B cell (primary cell): ENCODE measurements around the gene ZBTB16. TPM values are rescaled to one million over a fixed set of nuclear protein-coding genes. Genes with fewer than 3 reads are reported as not detected.
A peak's percentile ranks its signal among the peaks of the same experiment; 100 is the strongest.

ENCODE experiments used
- ATAC-seq: fragments of 200-7000 bp; cut with Tn5 transposase; one replicate; pipeline ENCODE4 v1.10.0; 2021; ENCODE audit warnings: low read depth, mild to moderate bottlenecking, moderate number of reproducible peaks, moderate library complexity
- CTCF ChIA-PET: fragments of 350-600 bp; sonication (Branson Sonifier 250); formaldehyde crosslinking; loops from one replicate; lab custom pipeline; 2021; ENCODE audit warnings: antibody characterized with exemption, inconsistent platforms; lab: Charles Lee
- POLR2A ChIA-PET: fragments of 350-600 bp; sonication (Branson Sonifier 250); formaldehyde crosslinking; loops from one replicate; lab custom pipeline; 2021; ENCODE audit warnings: antibody characterized with exemption; lab: Charles Lee
- DNase-seq: peaks from one replicate; pipeline ENCODE4 v3.0.0; 2013
- H2AFZ ChIP-seq: 2 replicates; pipeline ENCODE4 v1.6.1; 2012; ENCODE audit warnings: mild to moderate bottlenecking, low read depth, low read length; ENCODE audit not compliant: insufficient read depth, poor library complexity, severe bottlenecking
- H3K27ac ChIP-seq, 2 donors: 1 replicate in 1 of 2; 2 replicates in 1 of 2; pipeline ENCODE4 v1.5.1; 2012 to 2013; ENCODE audit warnings: low read length in 2 of 2, mild to moderate bottlenecking in 2 of 2, moderate library complexity in 1 of 2
- H3K27me3 ChIP-seq, 4 experiments: fragments of 200-600 bp in 1 of 4; sonication (generic) in 1 of 4; replicated peaks in 1 of 4; 1 replicate in 2 of 4; 2 replicates in 2 of 4; pipeline versions ENCODE4 v1.6.1 to v1.7.0; 2013 to 2016; ENCODE audit warnings: low read length in 3 of 4, mild to moderate bottlenecking in 2 of 4, mixed read lengths in 1 of 4, moderate library complexity in 1 of 4; ENCODE audit not compliant: insufficient read depth in 4 of 4, control insufficient read depth in 3 of 4; ENCODE audit errors: control extremely low read depth in 1 of 4
- H3K36me3 ChIP-seq, 2 experiments: replicated peaks in 1 of 2; 1 replicate in 1 of 2; 2 replicates in 1 of 2; pipeline versions ENCODE4 v1.6.1 to v1.7.1; 2013; ENCODE audit warnings: low read length in 1 of 2; ENCODE audit not compliant: insufficient read depth in 2 of 2, control insufficient read depth in 1 of 2; ENCODE audit errors: control extremely low read depth in 1 of 2, extremely low read depth in 1 of 2
- H3K4me1 ChIP-seq, 2 donors: fragments of 200-600 bp in 1 of 2; sonication (generic) in 1 of 2; 1 replicate in 1 of 2; 2 replicates in 1 of 2; pipeline versions ENCODE4 v1.5.1 to v1.6.1; 2013 to 2017; ENCODE audit warnings: low read length in 2 of 2; ENCODE audit not compliant: control insufficient read depth in 2 of 2, insufficient read depth in 2 of 2
- H3K4me2 ChIP-seq: replicated peaks from 2 replicates; pipeline ENCODE3; 2012; ENCODE audit warnings: mild to moderate bottlenecking, low read depth, low read length; ENCODE audit not compliant: poor library complexity, severe bottlenecking
- H3K4me3 ChIP-seq, 5 experiments: fragments of 200-600 bp in 1 of 5; sonication (generic) in 1 of 5; 1 replicate in 3 of 5; 2 replicates in 2 of 5; pipeline versions ENCODE4 v1.5.1 to v1.7.0; 2011 to 2016; ENCODE audit warnings: low read length in 4 of 5, mild to moderate bottlenecking in 4 of 5, low read depth in 2 of 5, control low read depth in 1 of 5, moderate library complexity in 1 of 5; ENCODE audit not compliant: insufficient read depth in 1 of 5; ENCODE audit errors: control extremely low read depth in 1 of 5, extremely low read depth in 1 of 5
- H3K79me2 ChIP-seq: fragments of 200-600 bp; sonication (generic); one replicate; pipeline ENCODE4 v1.6.0; 2016; ENCODE audit warnings: low read length; ENCODE audit not compliant: control insufficient read depth, insufficient read depth
- H3K9ac ChIP-seq: fragments of 200-600 bp; sonication (generic); 2 replicates; pipeline ENCODE4 v1.6.1; 2017; ENCODE audit warnings: mild to moderate bottlenecking, low read length, moderate library complexity
- H3K9me3 ChIP-seq, 3 donors: one replicate each; pipeline versions ENCODE4 v1.6.1 to v1.7.1; 2013; ENCODE audit warnings: low read length in 2 of 3; ENCODE audit not compliant: control insufficient read depth in 2 of 3, insufficient read depth in 1 of 3; ENCODE audit errors: control extremely low read depth in 1 of 3
- H4K20me1 ChIP-seq: 2 replicates; pipeline ENCODE4 v1.6.0; 2012; ENCODE audit warnings: mild to moderate bottlenecking, low read length; ENCODE audit not compliant: insufficient read depth, control insufficient read depth, poor library complexity, severe bottlenecking
- H3K27ac Mint-ChIP-seq: one replicate; pipeline ENCODE4 v1.8.0; 2021; ENCODE audit warnings: mixed read lengths
- H3K27me3 Mint-ChIP-seq: one replicate; pipeline ENCODE4 v1.8.0; 2021; ENCODE audit warnings: mixed read lengths
- H3K4me1 Mint-ChIP-seq: one replicate; pipeline ENCODE4 v1.8.0; 2021; ENCODE audit warnings: mixed read lengths
- H3K4me3 Mint-ChIP-seq: one replicate; pipeline ENCODE4 v1.8.0; 2021; ENCODE audit warnings: mixed read lengths
- H3K9me3 Mint-ChIP-seq: one replicate; pipeline ENCODE4 v1.8.0; 2022; ENCODE audit warnings: mixed read lengths; ENCODE audit not compliant: insufficient read depth
- CTCF ChIP-seq: fragments of 200-600 bp; IDR thresholded peaks from one replicate; pipeline ENCODE4 v1.8.0; 2022; ENCODE audit warnings: antibody characterized with exemption, mild to moderate bottlenecking
- EZH2 ChIP-seq: IDR thresholded peaks from 2 replicates; pipeline ENCODE4 v1.6.1; 2012; ENCODE audit warnings: borderline replicate concordance, low read depth, mild to moderate bottlenecking, moderate library complexity, low read length; ENCODE audit not compliant: insufficient read depth, poor library complexity, severe bottlenecking
- WGBS: methylation state at CpG from one replicate; pipeline ENCODE4 v1.1.5; 2013; ENCODE audit warnings: missing lambda C conversion rate; ENCODE audit not compliant: insufficient coverage; 5-methylcytosine and 5-hydroxymethylcytosine counted together
- intact Hi-C: fragments of 100-400 bp; cut with micrococcal nuclease; formaldehyde crosslinking; loops from one replicate; pipeline ENCODE4 v1.10.0; 2022
- polyA plus RNA-seq: library from polyadenylated mRNA; depleted of rRNA; stranded (reverse); fragments of >200 nt; gene quantifications from 2 replicates; pipeline ENCODE4 v1.2.3, GENCODE V29; 2012
- total RNA-seq, 2 donors: library from RNA; stranded (reverse); fragments of 120-200 nt in 1 of 2; gene quantifications; 1 replicate in 1 of 2; 2 replicates in 1 of 2; pipeline versions ENCODE4 v1.2.3 to v1.2.4, GENCODE V29; 2013 to 2022

Gene ZBTB16
- total and polyA plus RNA-seq, 2 donors (not counting 1 experiment from before 2014, with no cell fraction given) = 16.0 to 20.6 TPM

GRCh38 chr11:114082415-114082748, 22.9 kb downstream of the ZBTB16 start:
- no peak for ATAC-seq
- H3K4me1 Mint-ChIP-seq = peaks cover 43% of the 10 kb centered on the region
- no peaks in the 10 kb centered on the region for H3K9me3 Mint-ChIP-seq

More at GRCh38 chr11:114082415-114082748, 22.9 kb downstream of the ZBTB16 start:
- H3K79me2 ChIP-seq = peaks cover 8% of the 10 kb centered on the region
- ChIA-PET CTCF (interaction anchor here (0.6 to 1.3 kb wide), 3 partner anchors 12 to 153 kb away, joined by 3 to 4 read pairs (median 3); no protein-coding TSS in a partner anchor), POLR2A (interaction anchor here (0.5 kb wide), 1 partner anchor 23 kb away, joined by 6 read pairs; the partner anchor contains the start of gene ZBTB16)
- Mint-ChIP-seq H3K27me3 (peaks cover 63% of the 10 kb centered on the region), H3K27ac (no peak overlapping the region), H3K4me3 (peak overlapping the region; percentile 1)
- peaks cover 3% of the 10 kb centered on the region for H4K20me1 ChIP-seq
- TF ChIP-seq EZH2 (no peak), CTCF (no peak)
- 61% methylated on average over 3 of the region's 6 CpGs for WGBS
- peaks cover 25 to 44% of the 10 kb centered on the region in 2 donors for H3K4me1 ChIP-seq
- no peak overlapping the region for H3K4me3 ChIP-seq
- peaks cover 0 to 19% (median 9%) of the 10 kb centered on the region in 4 experiments for H3K27me3 ChIP-seq
- H3K27ac ChIP-seq = no peak overlapping the region
- no peaks in the 10 kb centered on the region for H3K9me3 ChIP-seq
- no peaks in the 10 kb centered on the region for H3K36me3 ChIP-seq
- intact Hi-C loops = no loop called here
- no peak overlapping the region for H2AFZ ChIP-seq
- H3K9ac ChIP-seq = peak overlapping the region; percentile 30
- no peak for DNase-seq
- peak overlapping the region; percentile 61 for H3K4me2 ChIP-seq
